Measurements from ENCODE around the gene PPP3CA.

DNA sequence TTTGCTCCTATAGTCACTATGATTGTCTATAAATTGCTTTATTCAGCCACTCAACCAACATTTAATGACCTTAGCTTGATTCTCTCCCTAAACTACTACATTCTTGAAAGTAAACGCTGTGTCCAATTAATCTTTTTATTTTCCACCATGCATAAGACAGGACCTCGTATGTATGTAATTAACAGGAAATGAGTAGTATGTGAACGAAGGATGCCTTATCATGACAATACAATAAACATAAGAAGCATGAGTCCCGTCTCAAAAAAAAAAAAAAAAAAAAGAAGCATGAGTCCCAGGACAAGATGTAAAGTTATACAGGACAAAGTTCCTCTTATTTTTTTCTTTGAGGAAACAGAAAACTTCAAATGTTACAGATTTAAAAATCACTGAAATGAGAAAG lies 92.5 kb downstream of the PPP3CA start:
- no peak for TF ChIP-seq CTCF (IDR thresholded peaks at IDR 0.05; ENCODE audit: low read length)
- no peak for TF ChIP-seq EZH2 (IDR thresholded peaks at IDR 0.05; ENCODE audit: borderline replicate concordance, low read length)
